AG09309 (cell line): ENCODE data around the gene SLC9A6.

Experiments
- DNase-seq: peaks from one replicate; pipeline ENCODE4 v3.0.0-alpha.2; 2010; ENCODE audit warnings: low read depth
- H3K4me3 ChIP-seq: 2 replicates; pipeline ENCODE4 v1.5.1; 2011; ENCODE audit warnings: mild to moderate bottlenecking, low read depth, low read length, moderate library complexity; ENCODE audit not compliant: control insufficient read depth
- CTCF ChIP-seq: IDR thresholded peaks from 2 replicates; pipeline ENCODE4 v1.5.1; 2011; ENCODE audit warnings: mild to moderate bottlenecking, low read depth, low read length, inconsistent platforms; ENCODE audit not compliant: insufficient read depth, control insufficient read depth; ENCODE audit errors: missing control alignments

Gene SLC9A6

DNA sequence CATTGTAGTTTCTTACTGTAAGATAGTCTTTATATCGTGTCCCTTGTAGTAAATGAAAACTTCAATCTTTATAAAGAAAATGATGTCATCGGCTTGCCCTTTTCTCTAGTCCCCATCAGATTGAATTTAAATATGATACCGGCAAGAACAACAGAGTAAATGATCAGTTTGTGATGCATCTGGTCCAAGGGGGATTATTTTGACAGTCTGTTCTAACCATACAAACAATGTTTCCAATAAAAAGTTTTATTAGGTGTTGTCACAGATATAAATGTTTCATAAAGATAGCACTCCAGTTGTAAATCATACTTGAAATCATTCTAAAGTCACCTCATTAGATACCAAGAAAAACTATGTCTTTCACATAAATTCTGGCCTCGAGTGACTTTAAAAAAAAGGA, 72.3 kb downstream of the SLC9A6 start:
- no peak for TF ChIP-seq CTCF
- H3K4me3 ChIP-seq: no peak overlapping the region
- no peak for DNase-seq

GRCh38 chrX:136059350-136059749, 74.1 kb downstream of the SLC9A6 start:
- TF ChIP-seq CTCF: no peak
- H3K4me3 ChIP-seq: no peak overlapping the region

DNA sequence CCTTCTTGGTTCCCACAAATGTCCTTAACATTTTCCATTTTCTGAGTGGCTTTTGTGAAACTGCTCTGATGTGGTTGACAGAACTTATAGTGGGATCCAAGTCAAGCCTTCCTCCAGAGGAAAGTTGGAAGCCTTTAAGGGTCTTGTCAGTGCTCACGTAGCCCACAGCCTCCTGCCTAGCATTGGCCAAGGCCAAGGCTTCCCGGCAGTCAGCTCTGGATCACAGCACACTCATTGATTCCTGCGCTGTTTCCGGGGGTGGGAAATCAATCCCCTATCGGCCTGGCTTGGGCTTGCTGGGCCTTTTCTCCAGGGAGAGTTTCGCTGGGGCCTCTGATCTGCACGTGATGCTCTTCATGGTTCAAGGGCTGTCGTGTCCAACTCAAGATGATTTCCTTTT, 76.1 kb downstream of the SLC9A6 start:
- TF ChIP-seq CTCF: no peak
- no peak overlapping the region for H3K4me3 ChIP-seq
- no peak for DNase-seq

More at GRCh38 chrX:136059350-136059749, 74.1 kb downstream of the SLC9A6 start:
- DNase-seq: no peak

DNA sequence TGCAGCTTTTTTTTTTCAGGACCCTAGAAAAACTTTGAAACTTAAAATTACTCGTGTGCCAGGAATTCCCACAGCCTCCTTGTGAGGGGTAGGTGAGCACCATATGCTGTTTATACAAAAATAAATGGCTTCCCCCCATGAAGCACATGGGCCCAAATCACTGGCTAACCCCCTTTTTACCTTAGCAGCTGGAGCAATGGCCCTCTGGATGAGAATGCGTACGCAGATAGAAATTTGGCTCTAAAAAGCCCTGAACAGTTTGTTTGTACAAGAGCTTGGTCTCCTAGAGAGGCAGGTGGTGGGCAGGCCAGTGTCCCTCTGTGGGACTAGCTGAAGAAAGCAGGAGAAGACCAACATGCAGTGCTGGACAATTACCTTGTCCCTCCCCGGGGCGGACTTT, 76.5 kb downstream of the SLC9A6 start:
- DNase-seq: no peak

GRCh38 chrX:136063340-136064079, 78.3 kb downstream of the SLC9A6 start:
- TF ChIP-seq CTCF: no peak
- DNase-seq: no peak
- no peak overlapping the region for H3K4me3 ChIP-seq

More for the DNA sequence above, 76.5 kb downstream of the SLC9A6 start:
- no peak overlapping the region for H3K4me3 ChIP-seq
- TF ChIP-seq CTCF: no peak

GRCh38 chrX:136064661-136065043, 79.4 kb downstream of the SLC9A6 start:
- H3K4me3 ChIP-seq: no peak overlapping the region
- TF ChIP-seq CTCF: no peak
- DNase-seq: no peak
